22Rv1 (cell line): ENCODE measurements around the gene NECAB3.

Experiments used
- H3K27ac ChIP-seq: fragments of 450-650 bp; 2 replicates; pipeline ENCODE4 v1.5.1; 2017
- ZFX ChIP-seq: fragments of 450-650 bp; IDR thresholded peaks from 2 replicates; pipeline ENCODE4 v1.6.1; 2017; ENCODE audit warnings: antibody characterized with exemption, borderline replicate concordance
- TF ChIP-seq, protein P1 (sequence below): fragments of 450-650 bp; IDR thresholded peaks from 2 replicates; pipeline ENCODE4 v1.5.1; 2017; ENCODE audit warnings: mild to moderate bottlenecking

NECAB3 gene

DNA sequence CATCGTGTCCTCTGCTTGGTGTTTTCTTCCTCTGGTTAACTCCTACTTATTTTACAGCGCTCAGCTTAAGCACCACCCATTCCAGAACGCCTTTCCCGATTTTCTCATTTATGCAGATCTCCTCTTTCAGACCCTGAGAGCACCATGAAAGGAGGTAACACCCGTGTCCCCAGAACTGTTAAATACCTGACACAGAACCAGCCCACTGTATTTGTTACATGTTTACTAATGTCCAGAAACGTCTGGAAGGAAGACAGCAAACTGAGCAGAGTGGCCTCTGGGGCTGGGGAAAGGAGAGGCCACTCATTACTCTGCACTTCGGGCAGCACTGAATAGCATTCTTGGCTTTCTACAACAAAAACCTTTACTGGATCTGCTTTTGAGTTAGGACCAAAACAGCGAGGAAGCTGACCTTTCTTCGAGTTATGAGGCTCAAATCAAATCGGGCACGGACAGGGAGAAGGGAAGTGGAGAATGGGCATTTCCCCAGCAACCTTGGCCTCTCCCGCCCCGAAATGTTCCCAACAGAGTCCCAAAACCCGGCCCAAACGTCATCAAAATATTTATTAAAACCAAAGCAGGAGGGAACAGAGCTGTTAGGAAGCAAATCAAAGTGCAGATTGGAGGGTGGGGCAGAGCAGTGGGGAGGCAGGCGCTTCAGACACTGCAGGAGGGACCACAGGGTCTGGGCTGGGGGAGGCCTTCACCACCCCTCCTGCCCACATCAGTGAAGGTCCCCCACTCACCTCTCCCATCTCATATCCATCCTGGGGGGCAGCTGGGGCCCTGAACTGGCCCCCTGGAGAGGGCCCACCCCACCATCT, 1.1 kb upstream of the NECAB3 start:
- peak overlapping the region; percentile 98 for H3K27ac ChIP-seq
- TF ChIP-seq, protein P1, sequence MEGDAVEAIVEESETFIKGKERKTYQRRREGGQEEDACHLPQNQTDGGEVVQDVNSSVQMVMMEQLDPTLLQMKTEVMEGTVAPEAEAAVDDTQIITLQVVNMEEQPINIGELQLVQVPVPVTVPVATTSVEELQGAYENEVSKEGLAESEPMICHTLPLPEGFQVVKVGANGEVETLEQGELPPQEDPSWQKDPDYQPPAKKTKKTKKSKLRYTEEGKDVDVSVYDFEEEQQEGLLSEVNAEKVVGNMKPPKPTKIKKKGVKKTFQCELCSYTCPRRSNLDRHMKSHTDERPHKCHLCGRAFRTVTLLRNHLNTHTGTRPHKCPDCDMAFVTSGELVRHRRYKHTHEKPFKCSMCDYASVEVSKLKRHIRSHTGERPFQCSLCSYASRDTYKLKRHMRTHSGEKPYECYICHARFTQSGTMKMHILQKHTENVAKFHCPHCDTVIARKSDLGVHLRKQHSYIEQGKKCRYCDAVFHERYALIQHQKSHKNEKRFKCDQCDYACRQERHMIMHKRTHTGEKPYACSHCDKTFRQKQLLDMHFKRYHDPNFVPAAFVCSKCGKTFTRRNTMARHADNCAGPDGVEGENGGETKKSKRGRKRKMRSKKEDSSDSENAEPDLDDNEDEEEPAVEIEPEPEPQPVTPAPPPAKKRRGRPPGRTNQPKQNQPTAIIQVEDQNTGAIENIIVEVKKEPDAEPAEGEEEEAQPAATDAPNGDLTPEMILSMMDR, result no peak
- TF ChIP-seq ZFX, result no peak

DNA sequence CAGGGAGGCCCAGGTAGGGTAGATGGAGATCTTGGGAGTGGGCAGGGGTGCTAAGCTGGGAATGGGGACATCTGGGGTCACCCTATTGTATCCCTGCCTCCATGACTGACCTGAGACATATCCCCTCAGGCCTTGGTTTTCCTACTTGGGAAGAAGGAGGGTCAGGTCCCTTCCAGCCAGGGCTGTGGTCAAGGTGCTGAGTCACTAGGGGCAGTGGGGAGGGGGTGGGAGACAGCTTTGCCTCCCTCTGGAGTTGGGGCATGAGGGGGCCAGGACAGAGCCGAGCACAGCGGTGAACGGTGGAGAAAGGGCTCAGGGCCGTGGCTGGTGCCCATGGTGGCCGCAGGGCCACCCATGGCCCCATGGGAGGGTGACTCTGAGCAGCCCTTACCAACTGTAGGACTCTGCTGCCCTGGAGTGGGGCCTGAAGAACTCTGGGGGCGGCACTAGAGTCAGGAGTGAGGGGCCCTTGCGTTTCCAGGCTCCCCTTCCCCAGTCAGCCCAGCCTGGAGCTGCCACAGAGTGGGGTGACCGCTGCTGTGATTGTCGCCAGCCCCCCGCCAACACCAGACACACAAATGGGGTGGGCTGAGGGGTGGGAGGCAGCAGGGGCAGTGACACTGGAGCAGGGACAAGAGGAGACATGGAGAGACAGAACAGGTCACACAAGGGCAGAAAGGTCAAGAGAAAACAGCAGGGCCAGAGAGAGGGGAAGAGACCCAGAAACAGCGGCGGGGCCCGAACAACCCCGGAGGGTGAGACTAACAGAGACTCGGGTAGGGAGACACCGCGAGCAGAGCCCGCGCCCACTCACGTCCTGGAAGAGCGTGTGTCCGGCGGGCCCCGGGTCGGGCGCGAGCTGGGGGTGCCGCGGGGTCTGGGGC, 576 bp downstream of the NECAB3 start:
- peak overlapping the region; percentile 98 for H3K27ac ChIP-seq
- TF ChIP-seq ZFX, result no peak
- TF ChIP-seq, protein P1, result no peak

DNA sequence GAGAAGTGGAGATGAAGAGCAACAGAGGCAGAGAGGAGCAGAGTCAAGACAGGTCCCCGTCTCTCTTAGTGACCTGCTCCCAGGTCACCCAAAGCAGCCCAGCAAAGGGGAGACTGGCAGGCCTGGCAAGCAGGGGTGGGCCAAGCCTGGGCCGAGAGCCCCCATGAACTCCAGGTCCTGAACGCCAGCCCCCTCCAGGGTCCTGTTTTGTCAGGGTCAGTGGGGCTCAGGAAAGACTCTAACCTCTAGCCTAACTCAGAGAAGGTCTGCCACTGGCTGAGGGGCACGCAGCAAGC, 1.2 kb downstream of the NECAB3 start:
- peak overlapping the region; percentile 98 for H3K27ac ChIP-seq

DNA sequence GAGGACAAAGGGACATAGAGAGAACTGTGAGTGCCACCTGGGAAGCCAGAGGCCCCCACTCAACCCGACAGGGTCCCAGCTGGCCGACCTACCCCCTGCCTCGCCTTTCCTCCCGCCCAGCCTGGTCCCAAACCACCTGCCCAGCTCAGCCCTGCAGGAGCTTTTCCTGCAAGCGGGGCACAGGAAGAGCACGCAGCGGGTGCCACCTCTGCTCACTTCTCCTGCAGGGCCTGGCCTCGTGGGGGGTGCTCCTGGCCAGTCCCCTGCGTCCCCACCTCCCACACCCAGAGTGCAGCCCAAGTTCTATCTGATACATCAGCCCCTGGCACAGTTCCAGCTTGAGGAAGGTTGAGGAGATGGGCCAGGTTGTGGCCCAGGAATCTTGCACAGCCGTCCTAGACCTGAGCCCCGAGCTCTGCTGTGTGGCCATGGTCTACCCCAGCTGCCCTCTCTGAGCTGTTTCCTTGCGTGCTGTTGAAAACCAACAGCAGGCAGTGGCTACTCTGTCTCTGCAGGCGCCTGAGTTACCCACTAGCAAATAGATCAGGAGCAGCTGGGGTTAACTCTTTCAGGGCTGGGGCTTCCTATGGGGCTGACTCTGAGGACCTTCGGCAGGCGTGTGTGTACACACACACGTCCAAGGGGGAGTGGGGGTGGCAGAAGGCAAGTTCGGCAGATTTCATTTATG, 1.7 kb downstream of the NECAB3 start:
- peak overlapping the region; percentile 98 for H3K27ac ChIP-seq
- TF ChIP-seq, protein P1, result no peak
- no peak for TF ChIP-seq ZFX

More for the DNA sequence above, 1.2 kb downstream of the NECAB3 start:
- TF ChIP-seq ZFX, result no peak
- TF ChIP-seq, protein P1, result no peak

DNA sequence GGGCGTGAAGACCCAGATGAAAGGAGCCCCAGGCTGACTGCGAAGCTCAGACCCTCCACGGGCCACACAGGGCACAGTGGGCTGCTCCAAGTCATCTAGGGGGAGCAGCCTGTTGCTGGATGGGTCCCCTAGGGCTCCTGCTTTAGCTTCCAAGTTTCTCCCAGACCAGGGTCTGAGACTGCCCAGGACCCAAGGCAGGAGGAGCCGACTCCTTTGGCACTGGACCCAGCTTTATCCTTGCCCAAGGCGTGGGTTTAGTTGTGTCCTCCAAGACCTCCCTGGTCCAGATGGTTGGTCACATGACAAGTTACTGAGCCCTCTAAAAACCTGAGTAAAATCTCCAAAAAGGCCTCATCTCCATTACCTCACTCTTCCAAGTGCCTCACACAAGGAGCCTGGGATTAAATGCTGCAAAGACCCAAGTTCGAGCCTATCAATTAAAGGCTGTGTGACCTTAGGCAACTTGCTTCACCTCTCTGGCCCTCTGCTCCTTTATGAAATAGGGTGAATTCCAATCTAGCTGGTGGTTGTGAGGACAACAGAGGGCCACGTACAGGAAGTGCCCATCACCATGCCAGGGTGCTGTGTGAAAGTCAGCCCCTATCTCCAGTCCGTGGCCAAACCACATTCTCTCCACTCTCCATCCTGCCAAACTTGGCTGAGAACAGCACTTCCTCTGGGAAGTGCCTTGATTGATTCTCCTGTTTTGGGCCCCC, 2.5 kb downstream of the NECAB3 start:
- TF ChIP-seq, protein P1, result no peak
- no peak for TF ChIP-seq ZFX
- H3K27ac ChIP-seq, result peak overlapping the region; percentile 98

DNA sequence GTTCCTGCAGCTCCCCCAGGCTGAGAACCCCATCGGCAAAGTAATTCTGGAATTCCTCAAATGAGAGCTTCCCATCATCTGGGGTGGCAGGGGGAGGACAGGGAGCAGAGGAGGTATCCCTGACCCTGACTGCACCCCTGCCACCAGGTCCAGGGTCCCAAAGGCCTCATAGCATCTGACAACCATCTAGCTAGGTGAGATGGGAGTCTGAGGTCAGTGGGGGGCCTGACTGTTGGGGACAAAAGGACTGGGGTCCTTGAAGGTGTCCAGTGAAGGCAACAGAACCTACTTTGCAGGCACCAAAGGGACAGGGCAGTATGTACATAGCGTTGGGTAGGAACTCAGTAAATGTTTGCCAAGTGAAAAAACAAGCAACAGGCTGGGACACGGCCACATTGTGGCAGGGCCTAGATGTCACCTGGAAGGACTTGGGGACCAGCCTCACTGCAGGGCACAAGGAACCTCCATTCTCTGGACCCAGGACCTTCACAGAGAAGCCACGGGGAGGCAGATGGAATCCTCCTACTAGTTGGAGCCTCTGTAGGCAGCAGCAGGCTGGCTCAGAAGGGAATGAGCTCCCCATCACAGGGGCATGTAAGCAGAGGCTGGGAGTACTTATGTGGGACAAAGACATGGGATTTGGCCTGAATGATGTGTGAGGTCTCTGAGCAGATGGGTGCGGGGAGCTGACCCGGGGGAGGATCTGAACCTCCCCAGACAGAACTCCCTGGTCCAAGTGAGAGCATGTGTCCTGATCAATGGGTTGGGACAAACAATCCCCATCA, 3.3 kb downstream of the NECAB3 start:
- TF ChIP-seq, protein P1, result no peak
- TF ChIP-seq ZFX, result no peak
- peak overlapping the region; percentile 98 for H3K27ac ChIP-seq
